Neural cell (in vitro differentiated cells): ENCODE data around the gene OR2AG1.

Source experiments
- CTCF ChIP-seq: fragments of 450-650 bp; IDR thresholded peaks from 2 replicates; pipeline ENCODE4 v1.5.1; 2014; ENCODE audit warnings: antibody characterized with exemption, mild to moderate bottlenecking, moderate library complexity; ENCODE audit not compliant: poor library complexity, severe bottlenecking
- EP300 ChIP-seq: fragments of 450-650 bp; conservative IDR thresholded peaks from 2 replicates; pipeline ENCODE4 v1.6.1; 2014; ENCODE audit warnings: antibody characterized with exemption, mild to moderate bottlenecking, moderate library complexity; ENCODE audit not compliant: poor library complexity, severe bottlenecking
- POLR2AphosphoS5 ChIP-seq: IDR thresholded peaks from 2 replicates; pipeline ENCODE4 v1.6.1; 2012
- TAF1 ChIP-seq: IDR thresholded peaks from 2 replicates; pipeline ENCODE4 v1.6.1; 2012; ENCODE audit warnings: low read depth

DNA sequence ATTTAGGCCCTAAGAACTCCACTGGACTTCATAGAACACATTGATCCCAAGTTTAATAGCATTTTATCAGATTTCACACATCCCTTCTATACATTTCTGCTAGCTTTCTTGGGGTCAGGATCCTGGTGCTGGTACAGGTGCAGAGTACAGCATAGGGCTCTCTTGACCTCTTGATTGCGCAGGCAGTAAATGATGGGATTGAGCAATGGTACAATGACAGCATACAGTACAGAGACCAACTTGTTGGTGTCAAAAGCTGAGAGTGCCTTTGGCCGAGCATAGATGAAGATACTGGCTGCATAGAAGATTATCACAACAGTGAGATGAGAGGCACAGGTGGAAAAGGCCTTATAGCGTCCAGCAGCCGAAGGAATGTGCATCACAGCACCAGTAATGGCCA is 11.8 kb downstream of the OR2AG1 start:
- TF ChIP-seq POLR2AphosphoS5 (no peak), CTCF (no peak), EP300 (no peak), TAF1 (no peak)
